Measurements from ENCODE around the gene C11orf68.
A peak's percentile ranks its signal among the peaks of the same experiment; 100 is the strongest.

The C11orf68 gene

GRCh38 chr11:65870307-65870658, 48.6 kb downstream of the C11orf68 start:
- no peak for DNase-seq

- no peak for DNase-seq
Measured at GRCh38 chr11:65869643-65870306, 49.1 kb downstream of the C11orf68 start.

GRCh38 chr11:65868907-65869306, 50.0 kb downstream of the C11orf68 start:
- DNase-seq: no peak

- DNase-seq: peak in 1 of 2 experiments; percentile 29
Measured at GRCh38 chr11:65868076-65868667, 50.7 kb downstream of the C11orf68 start.

- no peak for DNase-seq
Measured at GRCh38 chr11:65867284-65868071, 51.4 kb downstream of the C11orf68 start.

Data from NCI-H446 (cell line).